Mesenchymal stem cell (in vitro differentiated cells and primary cell): ENCODE data around the gene CHAC2.

Source experiments
- DNase-seq: peaks from one replicate; pipeline ENCODE4 v3.0.0-alpha.2; 2013
- H2AFZ ChIP-seq: one replicate; pipeline ENCODE4 v1.6.1; 2013; ENCODE audit warnings: low read depth, mild to moderate bottlenecking, control low read depth, inconsistent platforms, low read length, moderate library complexity
- H2AK5ac ChIP-seq: 2 replicates; pipeline ENCODE4 v1.6.1; 2013; ENCODE audit warnings: low read length, moderate library complexity, mild to moderate bottlenecking, inconsistent platforms; ENCODE audit not compliant: severe bottlenecking
- H2BK120ac ChIP-seq: one replicate; pipeline ENCODE4 v1.6.1; 2013; ENCODE audit warnings: low read depth, mild to moderate bottlenecking, inconsistent platforms, low read length, moderate library complexity
- H2BK12ac ChIP-seq, 2 experiments: one replicate each; pipeline ENCODE4 v1.6.1; 2013; ENCODE audit warnings: inconsistent platforms in 2 of 2, low read length in 2 of 2, mild to moderate bottlenecking in 2 of 2, moderate library complexity in 2 of 2, control low read depth in 1 of 2
- H2BK15ac ChIP-seq: one replicate; pipeline ENCODE4 v1.6.1; 2013; ENCODE audit warnings: mild to moderate bottlenecking, low read depth, inconsistent platforms; ENCODE audit not compliant: poor library complexity, severe bottlenecking
- H2BK5ac ChIP-seq: 2 replicates; pipeline ENCODE4 v1.6.1; 2013; ENCODE audit warnings: low read depth, mild to moderate bottlenecking, low read length, control low read depth, inconsistent platforms; ENCODE audit not compliant: poor library complexity, severe bottlenecking
- H3K14ac ChIP-seq, 2 experiments: one replicate each; pipeline ENCODE4 v1.6.1; 2013; ENCODE audit warnings: inconsistent platforms in 2 of 2, low read length in 2 of 2, control low read depth in 1 of 2, mild to moderate bottlenecking in 1 of 2, moderate library complexity in 1 of 2
- H3K18ac ChIP-seq, 2 experiments: one replicate each; pipeline ENCODE4 v1.6.1; 2013; ENCODE audit warnings: inconsistent platforms in 2 of 2, low read length in 2 of 2, control low read depth in 1 of 2, low read depth in 1 of 2, mild to moderate bottlenecking in 1 of 2
- H3K23ac ChIP-seq, 2 experiments: one replicate each; pipeline ENCODE4 v1.6.1; 2013; ENCODE audit warnings: inconsistent platforms in 2 of 2, low read length in 2 of 2, mild to moderate bottlenecking in 2 of 2, moderate library complexity in 2 of 2, control low read depth in 1 of 2
- H3K27ac ChIP-seq: 2 replicates; pipeline ENCODE4 v1.5.1; 2013; ENCODE audit warnings: mild to moderate bottlenecking, moderate library complexity, low read length, control low read depth, inconsistent platforms; ENCODE audit not compliant: poor library complexity, severe bottlenecking
- H3K27me3 ChIP-seq, 2 experiments: 2 replicates each; pipeline versions ENCODE4 v1.6.1 to v1.7.0; 2013; ENCODE audit warnings: low read length in 2 of 2, mild to moderate bottlenecking in 2 of 2, moderate library complexity in 2 of 2, control low read depth in 1 of 2, inconsistent platforms in 1 of 2; ENCODE audit not compliant: control insufficient read depth in 1 of 2, insufficient read depth in 1 of 2
- H3K36me3 ChIP-seq, 2 experiments: 2 replicates each; pipeline versions ENCODE4 v1.6.1 to v1.7.0; 2013; ENCODE audit warnings: low read length in 2 of 2, control low read depth in 1 of 2, inconsistent platforms in 1 of 2, low read depth in 1 of 2, mild to moderate bottlenecking in 1 of 2; ENCODE audit not compliant: insufficient read depth in 2 of 2, control insufficient read depth in 1 of 2
- H3K4ac ChIP-seq, 2 experiments: one replicate each; pipeline ENCODE4 v1.6.1; 2013; ENCODE audit warnings: inconsistent platforms in 2 of 2, low read length in 2 of 2, mild to moderate bottlenecking in 2 of 2, moderate library complexity in 2 of 2, control low read depth in 1 of 2, low read depth in 1 of 2
- H3K4me1 ChIP-seq: 2 replicates; pipeline ENCODE4 v1.6.1; 2013; ENCODE audit warnings: low read depth, low read length, control low read depth; ENCODE audit not compliant: control insufficient read depth, insufficient read depth
- H3K4me2 ChIP-seq: 2 replicates; pipeline ENCODE4 v1.6.1; 2013; ENCODE audit warnings: low read length, mild to moderate bottlenecking, inconsistent platforms; ENCODE audit not compliant: poor library complexity, severe bottlenecking
- H3K4me3 ChIP-seq, 2 experiments: 2 replicates each; pipeline versions ENCODE4 v1.5.1 to v1.7.0; 2013; ENCODE audit warnings: low read length in 2 of 2, mild to moderate bottlenecking in 2 of 2, control low read depth in 1 of 2, low read depth in 1 of 2; ENCODE audit not compliant: insufficient read depth in 1 of 2
- H3K79me1 ChIP-seq: replicated peaks from 2 replicates; pipeline ENCODE4 v1.6.1; 2013; ENCODE audit warnings: mild to moderate bottlenecking, control low read depth, low read length, inconsistent platforms; ENCODE audit not compliant: poor library complexity, severe bottlenecking
- H3K9ac ChIP-seq: 2 replicates; pipeline ENCODE4 v1.7.0; 2013; ENCODE audit warnings: mild to moderate bottlenecking, low read length, moderate library complexity
- H3K9me3 ChIP-seq: 2 replicates; pipeline ENCODE4 v1.7.0; 2013; ENCODE audit warnings: mild to moderate bottlenecking, low read length; ENCODE audit not compliant: control insufficient read depth
- H4K8ac ChIP-seq: one replicate; pipeline ENCODE4 v1.6.1; 2013; ENCODE audit warnings: inconsistent platforms, mild to moderate bottlenecking, low read length, moderate library complexity
- H4K91ac ChIP-seq: one replicate; pipeline ENCODE4 v1.6.1; 2013; ENCODE audit warnings: mild to moderate bottlenecking, low read length, inconsistent platforms
- WGBS: methylation state at CpG from one replicate; pipeline ENCODE4 v1.1.7; 2013; ENCODE audit warnings: mixed read lengths; 5-methylcytosine and 5-hydroxymethylcytosine counted together

Gene CHAC2

GRCh38 chr2:53740170-53740569, 27.4 kb upstream of the CHAC2 start:
- H3K9me3 ChIP-seq = peaks cover 5% of the 10 kb centered on the region
- H4K8ac ChIP-seq = no peak overlapping the region
- no peaks in the 10 kb centered on the region for H3K4me1 ChIP-seq
- no peak overlapping the region for H3K4me2 ChIP-seq
- no peak overlapping the region for H3K4me3 ChIP-seq
- no peak overlapping the region for H2BK5ac ChIP-seq
- peaks cover 0 to 9% of the 10 kb centered on the region in 2 experiments for H3K36me3 ChIP-seq
- no peaks in the 10 kb centered on the region for H3K27me3 ChIP-seq
- peaks cover 10% of the 10 kb centered on the region for H3K79me1 ChIP-seq
- DNase-seq = peak; percentile 50
- no peak overlapping the region for H3K9ac ChIP-seq
- no peak overlapping the region for H3K23ac ChIP-seq
- no peak overlapping the region for H3K27ac ChIP-seq
- H4K91ac ChIP-seq = no peak overlapping the region
- no peak overlapping the region for H3K14ac ChIP-seq
- H2AK5ac ChIP-seq = no peak overlapping the region
- no peak overlapping the region for H2AFZ ChIP-seq
- H2BK15ac ChIP-seq = no peak overlapping the region
- H3K4ac ChIP-seq = no peak overlapping the region
- H2BK120ac ChIP-seq = no peak overlapping the region
- H2BK12ac ChIP-seq = no peak overlapping the region
- no peak overlapping the region for H3K18ac ChIP-seq

GRCh38 chr2:53744395-53745065, 23.1 kb upstream of the CHAC2 start:
- WGBS = 93% methylated on average over 1 of the region's 2 CpGs
- Histone ChIP-seq H3K14ac (no peak overlapping the region), H3K4me1 (no peaks in the 10 kb centered on the region)

DNA sequence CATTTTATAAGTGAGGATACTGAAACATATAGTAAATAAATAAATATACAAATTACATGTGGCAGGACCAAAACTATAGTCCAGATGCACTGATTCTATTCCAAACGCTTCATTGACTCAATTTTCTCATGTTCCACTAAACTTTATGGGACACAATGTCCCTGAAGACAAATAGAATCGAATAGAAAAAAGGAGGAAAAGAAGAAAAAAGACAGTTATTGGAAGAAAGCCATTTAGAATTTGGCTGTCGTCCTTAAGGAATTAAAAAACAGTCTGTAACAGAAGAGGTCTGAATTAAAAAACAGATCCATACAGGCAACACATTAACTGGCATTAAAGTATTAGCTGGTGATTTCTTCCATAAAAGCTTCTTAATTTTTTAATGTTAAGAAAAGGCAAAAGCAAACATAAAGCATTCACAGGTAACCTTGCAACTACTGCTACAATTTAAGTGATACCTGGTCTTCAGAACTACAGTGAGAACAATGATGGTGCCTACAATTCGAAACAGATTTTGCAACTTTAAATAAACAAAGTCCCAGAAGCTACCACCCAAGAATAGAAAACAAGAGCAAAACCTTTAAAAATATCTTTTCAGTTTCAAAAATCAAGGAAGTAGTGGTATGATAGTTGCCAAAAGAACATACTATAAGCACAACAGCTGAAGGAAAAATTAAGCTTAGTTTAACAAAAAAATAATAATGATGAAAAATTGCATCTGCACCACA, 17.4 kb upstream of the CHAC2 start:
- H3K27ac ChIP-seq = no peak overlapping the region
- H3K4ac ChIP-seq = no peak overlapping the region
- no peak overlapping the region for H3K14ac ChIP-seq
- H3K9ac ChIP-seq = no peak overlapping the region
- H4K8ac ChIP-seq = no peak overlapping the region
- H3K79me1 ChIP-seq = peaks cover 7% of the 10 kb centered on the region
- H3K27me3 ChIP-seq = no peaks in the 10 kb centered on the region
- H2AFZ ChIP-seq = no peak overlapping the region
- H4K91ac ChIP-seq = no peak overlapping the region
- H3K4me3 ChIP-seq = no peak overlapping the region
- H2BK15ac ChIP-seq = no peak overlapping the region
- H3K36me3 ChIP-seq = peaks cover 0 to 22% of the 10 kb centered on the region in 2 experiments
- no peak overlapping the region for H3K18ac ChIP-seq
- H3K4me2 ChIP-seq = no peak overlapping the region
- H2BK12ac ChIP-seq = no peak overlapping the region
- no peak for DNase-seq
- H2AK5ac ChIP-seq = no peak overlapping the region
- H3K23ac ChIP-seq = no peak overlapping the region
- WGBS = 92% methylated on average over 2 of the region's 4 CpGs
- H3K4me1 ChIP-seq = peaks cover 3% of the 10 kb centered on the region
- no peak overlapping the region for H2BK120ac ChIP-seq
- H2BK5ac ChIP-seq = no peak overlapping the region
- H3K9me3 ChIP-seq = no peaks in the 10 kb centered on the region

More at GRCh38 chr2:53744395-53745065, 23.1 kb upstream of the CHAC2 start:
- H3K4ac ChIP-seq = no peak overlapping the region
- no peak overlapping the region for H2BK5ac ChIP-seq
- H3K4me2 ChIP-seq = no peak overlapping the region
- no peak overlapping the region for H3K4me3 ChIP-seq
- H3K27ac ChIP-seq = no peak overlapping the region
- H3K23ac ChIP-seq = no peak overlapping the region
- H2BK12ac ChIP-seq = no peak overlapping the region
- H3K18ac ChIP-seq = no peak overlapping the region
- no peaks in the 10 kb centered on the region for H3K27me3 ChIP-seq
- H3K36me3 ChIP-seq = peaks cover 0 to 22% of the 10 kb centered on the region in 2 experiments
- H3K79me1 ChIP-seq = peaks cover 6% of the 10 kb centered on the region
- no peak overlapping the region for H2BK15ac ChIP-seq
- H2BK120ac ChIP-seq = no peak overlapping the region
- no peak overlapping the region for H2AFZ ChIP-seq
- no peak overlapping the region for H4K8ac ChIP-seq
- H2AK5ac ChIP-seq = no peak overlapping the region
- H3K9me3 ChIP-seq = no peaks in the 10 kb centered on the region
- H4K91ac ChIP-seq = no peak overlapping the region
- H3K9ac ChIP-seq = no peak overlapping the region
- DNase-seq = no peak

DNA sequence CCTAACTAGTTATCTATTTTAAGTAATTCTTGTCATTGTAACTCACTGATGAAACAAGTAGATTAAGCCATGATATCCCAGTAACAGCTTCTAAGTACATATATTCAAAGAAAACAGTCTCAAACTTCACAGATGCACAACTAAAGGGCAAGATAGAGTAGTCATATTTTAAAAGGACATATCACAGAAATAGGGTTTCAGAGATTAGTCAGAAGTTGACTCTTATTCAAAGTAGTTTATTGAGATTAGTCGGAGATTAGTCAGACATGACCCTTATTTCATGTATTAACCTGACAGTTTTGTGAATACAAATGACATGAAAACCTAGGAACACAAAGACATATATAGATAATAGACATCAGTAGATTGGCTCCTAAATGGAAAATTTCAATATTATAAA, 15.9 kb upstream of the CHAC2 start:
- Histone ChIP-seq H3K9me3 (no peaks in the 10 kb centered on the region), H3K27me3 (no peaks in the 10 kb centered on the region), H3K36me3 (peaks cover 3 to 25% of the 10 kb centered on the region in 2 experiments), H3K4ac (no peak overlapping the region), H2BK5ac (no peak overlapping the region), H3K9ac (peak overlapping the region; percentile 34), H4K91ac (no peak overlapping the region), H2BK15ac (no peak overlapping the region), H4K8ac (no peak overlapping the region), H3K23ac (no peak overlapping the region), H3K79me1 (peaks cover 8% of the 10 kb centered on the region), H2BK12ac (no peak overlapping the region), H3K18ac (no peak overlapping the region), H2AFZ (no peak overlapping the region), H2AK5ac (no peak overlapping the region), H3K4me1 (peaks cover 3% of the 10 kb centered on the region), H3K4me2 (no peak overlapping the region), H3K27ac (no peak overlapping the region), H3K4me3 (no peak overlapping the region), H2BK120ac (no peak overlapping the region), H3K14ac (no peak overlapping the region)
- WGBS = no CpG with 5 or more reads among the region's 1 CpG
- DNase-seq = peak; percentile 12
